HepG2 (cell line): ENCODE measurements around the gene MYLK. TPM values are rescaled to one million over a fixed set of nuclear protein-coding genes. Genes with fewer than 3 reads are reported as not detected.

ENCODE experiments used
- ARNTL ChIP-seq: sonication (generic); formaldehyde crosslinking; IDR thresholded peaks from 2 replicates; pipeline ENCODE4 v1.4.0; 2020; ENCODE audit warnings: mild to moderate bottlenecking, missing genetic modification reagents
- DR1 ChIP-seq: sonication (generic); formaldehyde crosslinking; IDR thresholded peaks from 2 replicates; pipeline ENCODE4 v1.8.0; 2021; ENCODE audit warnings: mild to moderate bottlenecking, missing genetic modification reagents, inconsistent platforms
- EED ChIP-seq: sonication (generic); formaldehyde crosslinking; IDR thresholded peaks from 2 replicates; pipeline ENCODE4 v1.5.0; 2020; ENCODE audit warnings: mild to moderate bottlenecking, missing genetic modification reagents
- FOSL2 ChIP-seq: sonication (generic); formaldehyde crosslinking; IDR thresholded peaks from 2 replicates; pipeline ENCODE4 v1.4.0; 2020; ENCODE audit warnings: missing genetic modification reagents
- FOXP1 ChIP-seq, 2 experiments: fragments of 450-650 bp in 1 of 2; IDR thresholded peaks; 2 replicates each; pipeline ENCODE4 v1.6.1; 2017 to 2018; ENCODE audit warnings: antibody characterized with exemption in 1 of 2
- HIVEP1 ChIP-seq: sonication (generic); formaldehyde crosslinking; IDR thresholded peaks from 2 replicates; pipeline ENCODE4 v1.4.0; 2020; ENCODE audit warnings: mild to moderate bottlenecking, missing genetic modification reagents
- HOXA5 ChIP-seq: sonication (generic); formaldehyde crosslinking; IDR thresholded peaks from 2 replicates; pipeline ENCODE4 v1.4.0; 2020; ENCODE audit warnings: missing genetic modification reagents
- HOXA9 ChIP-seq: sonication (generic); formaldehyde crosslinking; IDR thresholded peaks from 2 replicates; pipeline ENCODE4 v1.8.1; 2022; ENCODE audit warnings: missing genetic modification reagents, mild to moderate bottlenecking, moderate library complexity, borderline replicate concordance
- MYC ChIP-seq: sonication (generic); formaldehyde crosslinking; IDR thresholded peaks from 2 replicates; pipeline ENCODE4 v1.9.0; 2021; ENCODE audit warnings: missing genetic modification reagents, borderline replicate concordance
- NFE2L2 ChIP-seq: fragments of 150-350 bp; IDR thresholded peaks from 2 replicates; pipeline ENCODE4 v1.6.1; 2014; ENCODE audit warnings: low read length
- PHF20 ChIP-seq: sonication (generic); formaldehyde crosslinking; IDR thresholded peaks from 2 replicates; pipeline ENCODE4 v1.5.0; 2020; ENCODE audit warnings: mild to moderate bottlenecking, missing genetic modification reagents
- PHF21A ChIP-seq: sonication (generic); formaldehyde crosslinking; IDR thresholded peaks from 2 replicates; pipeline ENCODE4 v1.5.0; 2020; ENCODE audit warnings: mild to moderate bottlenecking, missing genetic modification reagents
- RCOR2 ChIP-seq: IDR thresholded peaks from 2 replicates; pipeline ENCODE4 v1.6.1; 2016; ENCODE audit warnings: missing biosample characterization, missing genetic modification reagents
- RFX1 ChIP-seq: fragments of 450-650 bp; IDR thresholded peaks from 2 replicates; pipeline ENCODE4 v1.6.1; 2017
- TCF7 ChIP-seq: sonication (generic); IDR thresholded peaks from 2 replicates; pipeline ENCODE4 v1.6.1; 2016; ENCODE audit warnings: antibody characterized with exemption, low read depth
- ZBTB7B ChIP-seq: sonication (generic); formaldehyde crosslinking; IDR thresholded peaks from 2 replicates; pipeline ENCODE4 v1.4.0; 2020; ENCODE audit warnings: missing genetic modification reagents
- ZFYVE20 ChIP-seq: sonication (generic); formaldehyde crosslinking; IDR thresholded peaks from 2 replicates; pipeline ENCODE4 v1.8.0; 2023; ENCODE audit warnings: low read depth, mild to moderate bottlenecking, moderate library complexity, missing genetic modification reagents, borderline replicate concordance
- ZNF251 ChIP-seq: sonication (generic); formaldehyde crosslinking; IDR thresholded peaks from 2 replicates; pipeline ENCODE4 v1.9.0; 2021; ENCODE audit warnings: mild to moderate bottlenecking, missing genetic modification reagents
- ZNF264 ChIP-seq: sonication (generic); formaldehyde crosslinking; IDR thresholded peaks from 2 replicates; pipeline ENCODE4 v1.4.0; 2020; ENCODE audit warnings: missing genetic modification reagents
- ZNF333 ChIP-seq: sonication (generic); formaldehyde crosslinking; IDR thresholded peaks from 2 replicates; pipeline ENCODE4 v1.4.0; 2020; ENCODE audit warnings: mild to moderate bottlenecking, missing genetic modification reagents, borderline replicate concordance
- ZNF33B ChIP-seq: sonication (generic); formaldehyde crosslinking; IDR thresholded peaks from 2 replicates; pipeline ENCODE4 v1.5.1; 2020; ENCODE audit warnings: mild to moderate bottlenecking, missing genetic modification reagents
- ZNF343 ChIP-seq: sonication (generic); formaldehyde crosslinking; IDR thresholded peaks from 2 replicates; pipeline ENCODE4 v1.4.0; 2020; ENCODE audit warnings: mild to moderate bottlenecking, missing genetic modification reagents
- ZNF431 ChIP-seq: sonication (generic); formaldehyde crosslinking; IDR thresholded peaks from 2 replicates; pipeline ENCODE4 v1.9.0; 2022; ENCODE audit warnings: missing genetic modification reagents, low read depth, mild to moderate bottlenecking, borderline replicate concordance
- ZNF556 ChIP-seq: sonication (generic); formaldehyde crosslinking; IDR thresholded peaks from 2 replicates; pipeline ENCODE4 v1.4.0; 2020; ENCODE audit warnings: mild to moderate bottlenecking, missing genetic modification reagents, borderline replicate concordance
- ZNF777 ChIP-seq: sonication (generic); formaldehyde crosslinking; IDR thresholded peaks from 2 replicates; pipeline ENCODE4 v1.4.0; 2020; ENCODE audit warnings: missing genetic modification reagents
- polyA plus RNA-seq, 8 experiments: library from polyadenylated mRNA; depleted of rRNA in 3 of 8; stranded (reverse) in 7 of 8; unstranded in 1 of 8; fragments of >200 nt; fragmentation: Illumina TruSeq in 4 of 8; extraction: Trizol in 4 of 8; gene quantifications; 2 replicates each; pipeline versions ENCODE4 v1.2.1 to v1.2.3, GENCODE V29; 2011 to 2016; ENCODE audit warnings: low read depth in 4 of 8, missing spikeins in 1 of 8, mixed read lengths in 1 of 8; ENCODE audit not compliant: insufficient read depth in 1 of 8
- total RNA-seq, 5 experiments: library from RNA; depleted of rRNA; stranded (reverse); fragments of >200 nt; fragmentation: Illumina TruSeq; extraction: Trizol; gene quantifications; 2 replicates each; pipeline ENCODE4 v1.2.3, GENCODE V29; 2016; ENCODE audit warnings: low read depth in 1 of 5
- TF ChIP-seq, protein P1 (sequence below): sonication (generic); IDR thresholded peaks from 2 replicates; pipeline ENCODE4 v1.6.1; 2016; ENCODE audit warnings: low read depth, borderline replicate concordance
- TF ChIP-seq, protein P2 (sequence below): sonication (generic); formaldehyde crosslinking; IDR thresholded peaks from 2 replicates; pipeline ENCODE4 v1.5.1; 2020; ENCODE audit warnings: mild to moderate bottlenecking, missing genetic modification reagents

Gene MYLK
- total and polyA plus RNA-seq, 2 of the 13 experiments (the other 11 are each of a cell fraction or from before 2014, with no cell fraction given), result 10.6 to 34.9 TPM

DNA sequence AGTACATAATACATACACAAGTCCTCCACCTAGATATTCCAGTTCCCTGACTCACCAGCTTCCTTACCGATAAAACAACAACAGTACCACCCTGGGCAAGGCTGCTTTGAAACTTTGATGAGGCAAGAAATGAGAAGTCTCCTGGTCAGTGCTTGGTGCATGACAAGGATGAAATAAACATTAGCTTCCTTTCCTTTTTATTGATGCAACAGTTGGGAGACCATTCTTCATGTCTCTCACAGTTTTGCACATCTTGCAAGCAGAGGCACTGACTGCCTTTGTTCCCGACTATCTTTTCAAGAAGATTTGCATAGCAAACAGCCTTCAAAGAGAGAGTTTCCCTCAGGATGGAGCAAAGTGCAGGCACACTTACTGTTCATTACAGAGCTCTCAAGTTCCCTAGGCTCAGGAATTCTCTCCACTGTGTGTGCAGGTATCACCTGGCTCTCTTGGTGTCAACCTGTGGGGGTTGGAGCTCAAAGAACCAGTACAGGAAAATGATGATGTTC is 65.2 kb downstream of the MYLK start (continued):
- 0 out of 2 replicates have a peak, but pooled peaks have one; percentile 43 for TF ChIP-seq RCOR2 (CRISPR knock-in tag)
- no peak for TF ChIP-seq ZNF431 (CRISPR knock-in tag)
- TF ChIP-seq PHF20, result no peak
- TF ChIP-seq ZNF33B (CRISPR knock-in tag), result no peak
- no peak for TF ChIP-seq ZNF556 (CRISPR knock-in tag)
- no peak for TF ChIP-seq EED (CRISPR knock-in tag)
- no peak for TF ChIP-seq HOXA5 (CRISPR knock-in tag)
- no peak for TF ChIP-seq ZBTB7B
- TF ChIP-seq, protein P1, sequence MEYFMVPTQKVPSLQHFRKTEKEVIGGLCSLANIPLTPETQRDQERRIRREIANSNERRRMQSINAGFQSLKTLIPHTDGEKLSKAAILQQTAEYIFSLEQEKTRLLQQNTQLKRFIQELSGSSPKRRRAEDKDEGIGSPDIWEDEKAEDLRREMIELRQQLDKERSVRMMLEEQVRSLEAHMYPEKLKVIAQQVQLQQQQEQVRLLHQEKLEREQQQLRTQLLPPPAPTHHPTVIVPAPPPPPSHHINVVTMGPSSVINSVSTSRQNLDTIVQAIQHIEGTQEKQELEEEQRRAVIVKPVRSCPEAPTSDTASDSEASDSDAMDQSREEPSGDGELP, result peak; percentile 53; the same call in 1 of the 2 replicates
- peak; percentile 84 for TF ChIP-seq TCF7
- TF ChIP-seq ZFYVE20 (CRISPR knock-in tag), result no peak
- TF ChIP-seq ZNF264 (CRISPR knock-in tag), result no peak
- no peak for TF ChIP-seq ZNF777 (CRISPR knock-in tag)
- TF ChIP-seq HOXA9 (CRISPR knock-in tag), result no peak
- no peak for TF ChIP-seq ZNF343 (CRISPR knock-in tag)
- TF ChIP-seq, protein P2, sequence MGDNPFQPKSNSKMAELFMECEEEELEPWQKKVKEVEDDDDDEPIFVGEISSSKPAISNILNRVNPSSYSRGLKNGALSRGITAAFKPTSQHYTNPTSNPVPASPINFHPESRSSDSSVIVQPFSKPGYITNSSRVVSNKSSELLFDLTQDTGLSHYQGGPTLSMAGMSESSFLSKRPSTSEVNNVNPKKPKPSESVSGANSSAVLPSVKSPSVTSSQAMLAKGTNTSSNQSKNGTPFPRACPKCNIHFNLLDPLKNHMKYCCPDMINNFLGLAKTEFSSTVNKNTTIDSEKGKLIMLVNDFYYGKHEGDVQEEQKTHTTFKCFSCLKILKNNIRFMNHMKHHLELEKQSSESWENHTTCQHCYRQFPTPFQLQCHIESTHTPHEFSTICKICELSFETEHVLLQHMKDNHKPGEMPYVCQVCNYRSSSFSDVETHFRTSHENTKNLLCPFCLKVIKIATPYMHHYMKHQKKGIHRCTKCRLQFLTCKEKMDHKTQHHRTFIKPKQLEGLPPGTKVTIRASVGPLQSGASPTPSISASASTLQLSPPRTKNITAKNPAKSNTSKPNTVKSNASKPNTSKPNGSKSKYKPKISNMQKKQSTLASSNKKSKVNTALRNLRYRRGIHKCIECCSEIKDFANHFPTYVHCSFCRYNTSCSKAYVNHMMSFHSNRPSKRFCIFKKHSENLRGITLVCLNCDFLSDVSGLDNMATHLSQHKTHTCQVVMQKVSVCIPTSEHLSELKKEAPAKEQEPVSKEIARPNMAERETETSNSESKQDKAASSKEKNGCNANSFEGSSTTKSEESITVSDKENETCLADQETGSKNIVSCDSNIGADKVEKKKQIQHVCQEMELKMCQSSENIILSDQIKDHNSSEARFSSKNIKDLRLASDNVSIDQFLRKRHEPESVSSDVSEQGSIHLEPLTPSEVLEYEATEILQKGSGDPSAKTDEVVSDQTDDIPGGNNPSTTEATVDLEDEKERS (CRISPR knock-in tag), result no peak
- TF ChIP-seq MYC (CRISPR knock-in tag), result no peak
- no peak for TF ChIP-seq ZNF333 (CRISPR knock-in tag)
- no peak for TF ChIP-seq FOXP1 (IDR thresholded peaks at IDR 0.05)
- no peak; the same call in 1 of the 2 replicates for TF ChIP-seq FOXP1 (CRISPR knock-in tag; IDR thresholded peaks at IDR 0.05)
- no peak for TF ChIP-seq HIVEP1
- 0 out of 2 replicates have a peak, but pooled peaks have one; percentile 8 for TF ChIP-seq PHF21A (CRISPR knock-in tag)
- no peak for TF ChIP-seq ARNTL (CRISPR knock-in tag)
- no peak for TF ChIP-seq NFE2L2
- TF ChIP-seq RFX1, result no peak
- no peak for TF ChIP-seq DR1
- no peak for TF ChIP-seq ZNF251
- 0 out of 2 replicates have a peak, but pooled peaks have one; percentile 12 for TF ChIP-seq FOSL2 (CRISPR knock-in tag)
